ENCODE measurements around the gene NOS1AP.

Gene NOS1AP

GRCh38 chr1:162157469-162157868 is 88.0 kb downstream of the NOS1AP start:
- TF ChIP-seq EZH2 (IDR thresholded peaks at IDR 0.05; ENCODE audit: borderline replicate concordance, low read length) (no peak), CTCF (IDR thresholded peaks at IDR 0.05; ENCODE audit: low read length) (no peak)
- Histone ChIP-seq H3K4me1 (ENCODE audit: insufficient read depth, low read length, severe bottlenecking) (no peaks in the 10 kb centered on the region), H3K4me3 (ENCODE audit: low read depth, low read length, poor library complexity, severe bottlenecking) (no peak overlapping the region), H3K79me2 (ENCODE audit: insufficient read depth, low read length) (no peaks in the 10 kb centered on the region), H3K9me3 (ENCODE audit: low read length) (no peaks in the 10 kb centered on the region), H3K27me3 (ENCODE audit: insufficient read depth, low read length) (no peaks in the 10 kb centered on the region), H3K9ac (ENCODE audit: low read length) (no peak overlapping the region), H4K20me1 (ENCODE audit: insufficient read depth, low read length) (no peaks in the 10 kb centered on the region), H3K9me2 (ENCODE audit: low read depth, low read length) (no peaks in the 10 kb centered on the region), H3K27ac (ENCODE audit: low read depth, low read length, poor library complexity, severe bottlenecking) (no peak overlapping the region), H3K4me2 (ENCODE audit: low read length) (no peak overlapping the region), H2AFZ (ENCODE audit: low read length) (no peak overlapping the region), H3F3A (ENCODE audit: insufficient read depth, low read length) (no peaks in the 10 kb centered on the region), H3K36me3 (ENCODE audit: insufficient read depth, low read length) (no peaks in the 10 kb centered on the region)

GRCh38 chr1:162158624-162159271 is 89.3 kb downstream of the NOS1AP start:
- Histone ChIP-seq H3K79me2 (ENCODE audit: insufficient read depth, low read length) (no peaks in the 10 kb centered on the region), H3K36me3 (ENCODE audit: insufficient read depth, low read length) (no peaks in the 10 kb centered on the region), H3K9me2 (ENCODE audit: low read depth, low read length) (no peaks in the 10 kb centered on the region), H3K27ac (ENCODE audit: low read depth, low read length, poor library complexity, severe bottlenecking) (no peak overlapping the region), H3F3A (ENCODE audit: insufficient read depth, low read length) (no peaks in the 10 kb centered on the region), H3K27me3 (ENCODE audit: insufficient read depth, low read length) (no peaks in the 10 kb centered on the region), H3K9ac (ENCODE audit: low read length) (no peak overlapping the region), H3K4me2 (ENCODE audit: low read length) (no peak overlapping the region), H3K4me1 (ENCODE audit: insufficient read depth, low read length, severe bottlenecking) (no peaks in the 10 kb centered on the region), H4K20me1 (ENCODE audit: insufficient read depth, low read length) (no peaks in the 10 kb centered on the region), H3K4me3 (ENCODE audit: low read depth, low read length, poor library complexity, severe bottlenecking) (no peak overlapping the region), H3K9me3 (ENCODE audit: low read length) (no peaks in the 10 kb centered on the region), H2AFZ (ENCODE audit: low read length) (no peak overlapping the region)
- no peak for TF ChIP-seq EZH2 (IDR thresholded peaks at IDR 0.05; ENCODE audit: borderline replicate concordance, low read length)
- TF ChIP-seq CTCF (IDR thresholded peaks at IDR 0.05; ENCODE audit: low read length), result no peak

- Histone ChIP-seq H3K4me2 (ENCODE audit: low read length) (no peak overlapping the region), H3K36me3 (ENCODE audit: insufficient read depth, low read length) (no peaks in the 10 kb centered on the region), H3K79me2 (ENCODE audit: insufficient read depth, low read length) (no peaks in the 10 kb centered on the region), H3K4me1 (ENCODE audit: insufficient read depth, low read length, severe bottlenecking) (no peaks in the 10 kb centered on the region), H2AFZ (ENCODE audit: low read length) (no peak overlapping the region), H3K27me3 (ENCODE audit: insufficient read depth, low read length) (no peaks in the 10 kb centered on the region), H3K27ac (ENCODE audit: low read depth, low read length, poor library complexity, severe bottlenecking) (no peak overlapping the region), H3K9me2 (ENCODE audit: low read depth, low read length) (no peaks in the 10 kb centered on the region), H3K9ac (ENCODE audit: low read length) (no peak overlapping the region), H3K4me3 (ENCODE audit: low read depth, low read length, poor library complexity, severe bottlenecking) (no peak overlapping the region), H4K20me1 (ENCODE audit: insufficient read depth, low read length) (no peaks in the 10 kb centered on the region), H3K9me3 (ENCODE audit: low read length) (no peaks in the 10 kb centered on the region), H3F3A (ENCODE audit: insufficient read depth, low read length) (no peaks in the 10 kb centered on the region)
- TF ChIP-seq CTCF (IDR thresholded peaks at IDR 0.05; ENCODE audit: low read length), result no peak
- TF ChIP-seq EZH2 (IDR thresholded peaks at IDR 0.05; ENCODE audit: borderline replicate concordance, low read length), result no peak
Measured at GRCh38 chr1:162159515-162159914, 90.0 kb downstream of the NOS1AP start.

All from OCI-LY1 (cell line).